ENCODE results near the gene SMCP. TPM values are rescaled to one million over a fixed set of nuclear protein-coding genes. Genes with fewer than 3 reads are reported as not detected.

Gene SMCP
- total and polyA plus RNA-seq, 2 experiments from 2014 or later = not detected

- TF ChIP-seq CTCF (IDR thresholded peaks at IDR 0.05; ENCODE audit: low read depth, low read length) = no peak
- Histone ChIP-seq H3K9me3 (ENCODE audit: low read depth) (no peaks in the 10 kb centered on the region), H3K4me1 (ENCODE audit: low read depth) (no peaks in the 10 kb centered on the region), H3K27me3 (no peaks in the 10 kb centered on the region), H3K36me3 (no peaks in the 10 kb centered on the region), H3K4me3 (no peak overlapping the region), H3K27ac (no peak overlapping the region)
- no peak for DNase-seq (ENCODE audit: low read depth in 1 of 2, low spot score in 1 of 2)
These were observed 7.0 kb downstream of the SMCP start for GRCh38 chr1:152884966-152885624.

- no peak overlapping the region for H3K4me3 ChIP-seq
- no peaks in the 10 kb centered on the region for H3K9me3 ChIP-seq (ENCODE audit: low read depth)
- no peak for TF ChIP-seq CTCF (IDR thresholded peaks at IDR 0.05; ENCODE audit: low read depth, low read length)
- H3K27ac ChIP-seq = no peak overlapping the region
- no peak for DNase-seq (ENCODE audit: low read depth in 1 of 2, low spot score in 1 of 2)
- no peaks in the 10 kb centered on the region for H3K27me3 ChIP-seq
- H3K4me1 ChIP-seq (ENCODE audit: low read depth) = no peaks in the 10 kb centered on the region
- no peaks in the 10 kb centered on the region for H3K36me3 ChIP-seq
These were observed 8.0 kb downstream of the SMCP start for GRCh38 chr1:152886085-152886484.

- DNase-seq (ENCODE audit: low read depth in 1 of 2, low spot score in 1 of 2) = no peak
- H3K27me3 ChIP-seq = no peaks in the 10 kb centered on the region
These were observed 8.8 kb downstream of the SMCP start for GRCh38 chr1:152886758-152887409.

GRCh38 chr1:152888126-152888525 lies 10.0 kb downstream of the SMCP start:
- TF ChIP-seq CTCF (IDR thresholded peaks at IDR 0.05; ENCODE audit: low read depth, low read length) = no peak
- H3K27ac ChIP-seq = no peak overlapping the region
- no peaks in the 10 kb centered on the region for H3K4me1 ChIP-seq (ENCODE audit: low read depth)
- no peak overlapping the region for H3K4me3 ChIP-seq
- DNase-seq (ENCODE audit: low read depth in 1 of 2, low spot score in 1 of 2) = no peak
- no peaks in the 10 kb centered on the region for H3K36me3 ChIP-seq
- no peaks in the 10 kb centered on the region for H3K27me3 ChIP-seq
- H3K9me3 ChIP-seq (ENCODE audit: low read depth) = no peaks in the 10 kb centered on the region

More at GRCh38 chr1:152886758-152887409, 8.8 kb downstream of the SMCP start:
- no peak overlapping the region for H3K4me3 ChIP-seq
- H3K9me3 ChIP-seq (ENCODE audit: low read depth) = no peaks in the 10 kb centered on the region
- no peak overlapping the region for H3K27ac ChIP-seq
- no peak for TF ChIP-seq CTCF (IDR thresholded peaks at IDR 0.05; ENCODE audit: low read depth, low read length)
- no peaks in the 10 kb centered on the region for H3K4me1 ChIP-seq (ENCODE audit: low read depth)
- H3K36me3 ChIP-seq = no peaks in the 10 kb centered on the region

- no peak overlapping the region for H3K4me3 ChIP-seq
- no peak for TF ChIP-seq CTCF (IDR thresholded peaks at IDR 0.05; ENCODE audit: low read depth, low read length)
- DNase-seq (ENCODE audit: low read depth in 1 of 2, low spot score in 1 of 2) = no peak
- H3K36me3 ChIP-seq = no peaks in the 10 kb centered on the region
- H3K4me1 ChIP-seq (ENCODE audit: low read depth) = no peaks in the 10 kb centered on the region
- H3K27me3 ChIP-seq = no peaks in the 10 kb centered on the region
- no peak overlapping the region for H3K27ac ChIP-seq
- H3K9me3 ChIP-seq (ENCODE audit: low read depth) = no peaks in the 10 kb centered on the region
These were observed 20.9 kb downstream of the SMCP start for GRCh38 chr1:152899027-152899426.

Measured in cardiac muscle cell (in vitro differentiated cells and primary cell).